HL-60 (cell line): ENCODE results near the gene CCDC124.

Experiments used
- DNase-seq, 2 experiments: peaks; one replicate each; pipeline ENCODE4 v3.0.0-alpha.2; 2010 to 2020; ENCODE audit warnings: low read depth in 1 of 2, low spot score in 1 of 2
- H3K27ac ChIP-seq: fragments of 250-450 bp; sonication (Bioruptor Pico); replicated peaks from 2 replicates; pipeline ENCODE4 v1.5.1; 2020; ENCODE audit warnings: mild to moderate bottlenecking, moderate library complexity
- H3K27me3 ChIP-seq: fragments of 250-450 bp; sonication (Bioruptor Pico); 2 replicates; pipeline ENCODE4 v1.5.1; 2021; ENCODE audit warnings: mild to moderate bottlenecking, moderate library complexity; ENCODE audit not compliant: insufficient read depth, poor library complexity, severe bottlenecking
- H3K4me3 ChIP-seq: replicated peaks from 2 replicates; pipeline ENCODE4 v1.5.1; 2011; ENCODE audit warnings: mild to moderate bottlenecking, control low read depth, low read length; ENCODE audit not compliant: insufficient read depth
- CTCF ChIP-seq: IDR thresholded peaks from one replicate; pipeline ENCODE4 v1.5.1; 2011; ENCODE audit warnings: low read length, control low read depth, inconsistent platforms; ENCODE audit not compliant: insufficient read depth
- GABPA ChIP-seq: IDR thresholded peaks from 2 replicates; pipeline ENCODE4 v1.6.1; 2012; ENCODE audit warnings: low read depth
- POLR2AphosphoS5 ChIP-seq: IDR thresholded peaks from 2 replicates; pipeline ENCODE4 v1.6.1; 2012; ENCODE audit warnings: low read depth
- REST ChIP-seq: IDR thresholded peaks from 2 replicates; pipeline ENCODE4 v1.6.1; 2012; ENCODE audit warnings: low read depth; ENCODE audit not compliant: insufficient replicate concordance
- SPI1 ChIP-seq: IDR thresholded peaks from 2 replicates; pipeline ENCODE4 v1.6.1; 2012; ENCODE audit warnings: low read depth, mild to moderate bottlenecking, borderline replicate concordance

Gene CCDC124

GRCh38 chr19:17942181-17942580 lies 9.4 kb downstream of the CCDC124 start:
- DNase-seq: no peak
- no peak overlapping the region for H3K27ac ChIP-seq
- TF ChIP-seq GABPA (no peak), POLR2AphosphoS5 (no peak), SPI1 (no peak), CTCF (no peak), REST (no peak)
- no peak overlapping the region for H3K4me3 ChIP-seq
- no peaks in the 10 kb centered on the region for H3K27me3 ChIP-seq

- no peak for DNase-seq
- H3K27ac ChIP-seq: no peak overlapping the region
- H3K27me3 ChIP-seq: no peaks in the 10 kb centered on the region
- no peak overlapping the region for H3K4me3 ChIP-seq
- TF ChIP-seq REST (no peak), CTCF (no peak), GABPA (no peak), POLR2AphosphoS5 (no peak), SPI1 (no peak)
Measured at GRCh38 chr19:17942582-17943273, 9.9 kb downstream of the CCDC124 start.

GRCh38 chr19:17943274-17944221 lies 10.7 kb downstream of the CCDC124 start:
- DNase-seq: no peak
- Histone ChIP-seq H3K27ac (no peak overlapping the region), H3K4me3 (no peak overlapping the region), H3K27me3 (no peaks in the 10 kb centered on the region)
- TF ChIP-seq CTCF: no peak
- no peak for TF ChIP-seq SPI1
- no peak for TF ChIP-seq GABPA
- no peak for TF ChIP-seq REST
- no peak for TF ChIP-seq POLR2AphosphoS5
